HG03442 (cell line): Measurements from ENCODE around the gene PCK1.

Experiments used
- ATAC-seq: cut with Tn5 transposase; IDR thresholded peaks from one replicate; pipeline ENCODE4 v1.9.1; 2021; ENCODE audit warnings: mild to moderate bottlenecking, moderate library complexity; ENCODE audit not compliant: unreplicated experiment

The PCK1 gene

DNA sequence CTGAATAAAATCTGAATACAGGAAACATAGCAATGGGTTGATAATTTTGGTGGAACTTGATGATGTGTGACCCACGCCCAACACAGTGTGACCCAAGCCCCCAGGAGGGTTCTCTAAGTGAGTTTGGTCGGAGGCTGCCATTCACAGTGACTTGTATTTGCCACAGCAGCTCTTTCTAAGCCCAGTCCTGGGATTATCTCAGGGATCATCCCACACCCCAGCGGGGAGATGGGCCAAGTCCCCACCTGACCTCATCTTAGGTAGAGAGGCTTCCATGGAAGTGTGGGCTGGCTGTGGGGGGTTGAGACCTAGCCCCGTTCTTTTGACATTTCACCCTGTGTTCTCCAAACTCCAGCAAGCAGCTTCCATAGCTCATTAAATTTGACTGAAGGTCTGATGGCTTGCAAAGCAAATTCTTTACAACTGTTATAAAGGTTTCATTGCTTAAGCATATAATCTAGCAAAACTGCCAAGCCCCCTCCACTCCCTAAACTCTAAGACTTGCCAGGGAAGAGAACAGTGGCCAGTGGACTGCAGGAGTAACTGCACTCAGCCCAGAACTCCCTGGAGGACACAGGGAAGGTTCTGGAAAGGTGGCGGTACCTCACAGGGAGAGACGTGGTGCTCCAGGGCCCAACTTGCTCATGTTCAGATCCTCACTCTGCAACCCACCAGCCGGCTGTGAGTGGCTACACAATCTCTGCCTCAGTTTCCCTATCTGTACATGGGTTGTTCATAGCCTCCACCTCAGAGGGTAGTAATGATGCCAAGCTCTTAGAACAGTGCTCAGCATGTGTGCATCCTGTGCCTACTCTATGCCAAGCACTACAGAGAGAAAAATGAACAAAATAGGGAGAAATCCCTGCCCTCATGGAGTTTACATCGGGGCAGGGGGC lies 1.0 kb upstream of the PCK1 start:
- no peak for ATAC-seq

DNA sequence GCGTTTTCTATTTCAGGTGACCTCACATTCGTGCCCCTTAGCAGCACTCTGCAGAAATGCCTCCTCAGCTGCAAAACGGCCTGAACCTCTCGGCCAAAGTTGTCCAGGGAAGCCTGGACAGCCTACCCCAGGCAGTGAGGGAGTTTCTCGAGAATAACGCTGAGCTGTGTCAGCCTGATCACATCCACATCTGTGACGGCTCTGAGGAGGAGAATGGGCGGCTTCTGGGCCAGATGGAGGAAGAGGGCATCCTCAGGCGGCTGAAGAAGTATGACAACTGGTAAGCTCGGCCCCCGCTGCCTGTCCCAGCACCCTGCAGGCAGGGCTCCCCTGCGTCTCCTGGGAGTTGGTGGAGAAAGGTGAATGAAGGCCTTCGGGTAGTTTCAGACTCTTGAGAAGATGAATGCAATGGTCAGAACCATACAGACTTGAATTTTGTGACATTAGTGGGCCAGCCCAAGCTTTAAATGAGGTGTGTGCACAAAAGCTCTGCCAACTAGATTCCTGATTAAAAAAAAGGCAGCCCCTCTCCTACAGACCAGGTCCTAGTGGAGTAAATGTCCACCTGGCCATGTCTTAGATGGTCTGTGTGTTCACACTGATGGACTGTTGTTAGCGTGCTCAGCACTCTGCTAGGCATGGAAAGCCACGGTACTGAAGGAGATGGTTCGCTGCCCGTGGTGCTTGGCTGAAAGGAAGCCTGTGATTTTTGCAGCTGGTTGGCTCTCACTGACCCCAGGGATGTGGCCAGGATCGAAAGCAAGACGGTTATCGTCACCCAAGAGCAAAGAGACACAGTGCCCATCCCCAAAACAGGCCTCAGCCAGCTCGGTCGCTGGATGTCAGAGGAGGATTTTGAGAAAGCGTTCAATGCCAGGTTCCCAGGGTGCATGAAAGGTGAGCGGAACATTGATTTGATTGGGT lies 708 bp downstream of the PCK1 start:
- no peak for ATAC-seq

DNA sequence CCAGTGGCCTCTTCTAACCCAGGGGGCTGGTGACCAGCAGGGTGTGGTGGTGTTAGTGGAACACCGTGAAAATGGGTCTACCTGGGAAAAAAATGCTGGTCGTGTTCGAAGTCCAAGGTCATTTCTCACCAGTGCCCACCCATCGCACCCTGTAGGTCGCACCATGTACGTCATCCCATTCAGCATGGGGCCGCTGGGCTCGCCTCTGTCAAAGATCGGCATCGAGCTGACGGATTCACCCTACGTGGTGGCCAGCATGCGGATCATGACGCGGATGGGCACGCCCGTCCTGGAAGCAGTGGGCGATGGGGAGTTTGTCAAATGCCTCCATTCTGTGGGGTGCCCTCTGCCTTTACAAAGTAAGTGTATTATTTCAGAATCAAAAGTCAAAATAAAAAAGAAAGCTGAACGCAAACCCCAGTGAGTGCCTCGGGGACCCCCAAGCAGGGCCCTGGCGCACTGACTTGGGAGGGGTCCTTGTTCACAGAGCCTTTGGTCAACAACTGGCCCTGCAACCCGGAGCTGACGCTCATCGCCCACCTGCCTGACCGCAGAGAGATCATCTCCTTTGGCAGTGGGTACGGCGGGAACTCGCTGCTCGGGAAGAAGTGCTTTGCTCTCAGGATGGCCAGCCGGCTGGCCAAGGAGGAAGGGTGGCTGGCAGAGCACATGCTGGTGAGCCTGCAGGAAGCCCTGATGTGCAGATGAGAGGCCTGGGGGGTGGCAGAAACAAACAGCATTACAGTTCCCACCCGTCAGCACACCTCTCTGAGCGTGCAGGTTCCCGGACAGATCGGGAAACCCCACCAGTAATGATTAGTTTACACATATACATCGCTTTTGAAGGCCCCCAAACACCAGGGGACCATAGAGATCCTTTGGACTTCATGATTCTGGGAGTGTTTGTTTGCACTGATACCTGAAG lies 1.9 kb downstream of the PCK1 start:
- ATAC-seq = no peak

DNA sequence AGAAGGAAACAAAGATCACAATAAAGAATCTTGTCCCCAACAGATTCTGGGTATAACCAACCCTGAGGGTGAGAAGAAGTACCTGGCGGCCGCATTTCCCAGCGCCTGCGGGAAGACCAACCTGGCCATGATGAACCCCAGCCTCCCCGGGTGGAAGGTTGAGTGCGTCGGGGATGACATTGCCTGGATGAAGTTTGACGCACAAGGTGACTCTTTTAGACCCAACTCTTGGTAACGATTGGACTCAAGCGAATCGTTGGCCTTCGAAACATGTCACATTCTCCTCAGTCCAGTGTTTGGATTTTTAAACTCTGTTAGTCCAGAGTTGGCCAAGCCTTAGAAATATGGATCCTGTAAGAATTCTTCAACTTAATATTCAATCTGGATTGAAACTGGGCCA lies 2.6 kb downstream of the PCK1 start:
- no peak for ATAC-seq

DNA sequence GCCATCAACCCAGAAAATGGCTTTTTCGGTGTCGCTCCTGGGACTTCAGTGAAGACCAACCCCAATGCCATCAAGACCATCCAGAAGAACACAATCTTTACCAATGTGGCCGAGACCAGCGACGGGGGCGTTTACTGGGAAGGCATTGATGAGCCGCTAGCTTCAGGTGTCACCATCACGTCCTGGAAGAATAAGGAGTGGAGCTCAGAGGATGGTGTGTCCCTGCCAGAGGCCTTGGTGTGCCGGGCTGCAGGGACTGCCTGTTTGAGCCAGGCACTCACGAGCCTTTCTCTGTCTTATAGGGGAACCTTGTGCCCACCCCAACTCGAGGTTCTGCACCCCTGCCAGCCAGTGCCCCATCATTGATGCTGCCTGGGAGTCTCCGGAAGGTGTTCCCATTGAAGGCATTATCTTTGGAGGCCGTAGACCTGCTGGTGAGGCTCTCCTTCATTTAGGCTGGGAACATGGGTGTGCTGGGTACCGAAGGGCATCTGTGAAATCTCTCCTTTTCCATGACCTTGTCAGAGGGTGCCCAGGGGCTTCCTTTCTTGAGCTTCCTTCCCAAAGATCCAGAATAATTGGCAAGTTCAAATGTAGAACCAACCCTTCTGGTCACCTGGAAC lies 3.4 kb downstream of the PCK1 start:
- no peak for ATAC-seq

DNA sequence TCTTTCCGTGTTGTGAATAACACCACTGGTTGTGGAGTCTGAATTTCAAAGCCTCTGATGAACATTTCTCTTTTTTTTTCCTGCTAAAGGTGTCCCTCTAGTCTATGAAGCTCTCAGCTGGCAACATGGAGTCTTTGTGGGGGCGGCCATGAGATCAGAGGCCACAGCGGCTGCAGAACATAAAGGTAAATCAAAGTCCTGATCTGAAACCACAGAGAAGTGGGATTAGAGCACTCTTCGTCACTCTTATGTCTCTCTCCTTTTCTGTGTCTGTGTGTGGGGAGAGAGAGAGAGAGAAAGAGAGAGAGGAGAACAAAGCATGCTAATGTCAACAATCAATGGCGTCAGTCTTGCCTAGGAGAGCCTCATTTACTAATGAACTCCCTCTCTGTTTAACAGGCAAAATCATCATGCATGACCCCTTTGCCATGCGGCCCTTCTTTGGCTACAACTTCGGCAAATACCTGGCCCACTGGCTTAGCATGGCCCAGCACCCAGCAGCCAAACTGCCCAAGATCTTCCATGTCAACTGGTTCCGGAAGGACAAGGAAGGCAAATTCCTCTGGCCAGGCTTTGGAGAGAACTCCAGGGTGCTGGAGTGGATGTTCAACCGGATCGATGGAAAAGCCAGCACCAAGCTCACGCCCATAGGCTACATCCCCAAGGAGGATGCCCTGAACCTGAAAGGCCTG lies 4.2 kb downstream of the PCK1 start:
- ATAC-seq = no peak

DNA sequence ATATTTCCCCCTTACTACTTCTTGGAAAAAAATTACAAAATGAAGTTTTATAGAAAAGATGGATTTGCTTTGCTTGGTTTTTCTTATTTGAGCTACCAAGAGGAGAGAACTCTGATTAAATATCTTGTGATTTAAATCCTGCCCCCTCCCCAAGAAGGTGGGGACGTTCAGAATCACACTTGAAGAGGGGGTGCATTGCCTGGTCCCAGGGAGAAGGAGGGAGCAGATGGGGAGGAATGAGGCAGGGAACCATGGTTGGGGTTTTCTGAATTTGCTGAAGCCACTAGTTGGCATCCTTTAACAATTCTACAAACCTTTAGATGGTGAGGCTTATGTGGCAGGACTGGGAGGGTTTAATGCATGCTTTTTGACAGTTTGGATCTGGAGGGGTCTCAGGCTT lies 5.5 kb downstream of the PCK1 start:
- ATAC-seq = no peak

DNA sequence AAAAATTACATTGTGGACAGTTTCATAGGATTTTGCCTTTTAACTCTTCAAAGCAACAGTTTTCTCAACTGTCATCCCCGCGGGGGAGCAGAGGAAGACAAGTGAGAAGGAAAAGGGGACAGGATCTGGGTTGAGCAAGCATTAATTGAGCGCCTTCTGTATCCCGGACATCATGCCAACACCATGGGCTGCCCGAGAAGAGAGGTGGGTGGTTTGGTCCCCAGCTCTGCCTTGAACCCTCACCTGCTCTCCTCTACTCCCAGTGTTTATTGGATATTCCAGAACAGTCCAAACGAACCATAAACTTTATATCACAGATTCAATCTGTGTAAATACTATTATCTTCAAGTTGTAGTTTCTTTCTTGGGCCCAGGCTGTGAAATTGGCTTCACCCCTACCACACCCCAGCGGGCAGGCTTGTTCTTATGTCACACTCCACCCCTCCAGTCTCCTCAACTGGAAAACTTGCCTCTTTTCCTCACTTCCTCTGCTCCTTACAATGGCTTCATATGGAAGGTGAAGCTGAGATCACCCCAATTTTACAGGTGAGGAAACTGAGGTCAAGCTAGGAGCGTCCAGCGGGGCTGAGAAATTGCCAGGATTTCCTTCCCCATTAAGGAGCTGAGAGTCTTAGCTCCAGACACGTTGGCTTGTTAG lies 6.0 kb downstream of the PCK1 start:
- no peak for ATAC-seq

DNA sequence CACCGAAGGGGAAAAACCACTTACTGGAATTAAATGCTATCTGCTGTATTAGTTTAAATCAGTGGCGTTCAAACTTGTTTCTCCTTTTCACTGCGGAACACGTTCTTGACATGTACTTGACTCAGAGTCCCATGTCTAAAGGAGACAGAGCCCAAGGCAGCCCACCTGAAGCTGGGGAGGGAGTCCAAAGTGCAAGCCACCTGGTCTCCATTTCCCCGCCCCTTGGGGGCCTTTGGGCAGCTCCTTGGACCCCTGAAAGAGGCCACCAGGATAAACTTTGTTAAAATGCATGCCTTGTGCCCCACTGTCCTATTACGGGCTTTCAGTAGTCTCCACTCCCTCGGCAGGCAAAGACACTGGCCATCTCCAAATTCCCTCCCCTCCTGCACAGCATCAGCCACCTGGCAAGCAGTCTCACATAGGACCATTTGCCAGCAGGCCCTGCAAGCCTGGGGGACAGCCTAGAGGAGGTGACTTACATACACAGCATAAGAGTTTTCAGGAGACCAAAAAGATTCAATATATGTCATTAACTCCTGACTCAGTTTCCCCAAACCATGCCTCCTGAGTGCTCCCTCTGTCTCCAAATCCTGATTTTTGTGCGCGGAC lies 6.7 kb downstream of the PCK1 start:
- ATAC-seq = no peak

DNA sequence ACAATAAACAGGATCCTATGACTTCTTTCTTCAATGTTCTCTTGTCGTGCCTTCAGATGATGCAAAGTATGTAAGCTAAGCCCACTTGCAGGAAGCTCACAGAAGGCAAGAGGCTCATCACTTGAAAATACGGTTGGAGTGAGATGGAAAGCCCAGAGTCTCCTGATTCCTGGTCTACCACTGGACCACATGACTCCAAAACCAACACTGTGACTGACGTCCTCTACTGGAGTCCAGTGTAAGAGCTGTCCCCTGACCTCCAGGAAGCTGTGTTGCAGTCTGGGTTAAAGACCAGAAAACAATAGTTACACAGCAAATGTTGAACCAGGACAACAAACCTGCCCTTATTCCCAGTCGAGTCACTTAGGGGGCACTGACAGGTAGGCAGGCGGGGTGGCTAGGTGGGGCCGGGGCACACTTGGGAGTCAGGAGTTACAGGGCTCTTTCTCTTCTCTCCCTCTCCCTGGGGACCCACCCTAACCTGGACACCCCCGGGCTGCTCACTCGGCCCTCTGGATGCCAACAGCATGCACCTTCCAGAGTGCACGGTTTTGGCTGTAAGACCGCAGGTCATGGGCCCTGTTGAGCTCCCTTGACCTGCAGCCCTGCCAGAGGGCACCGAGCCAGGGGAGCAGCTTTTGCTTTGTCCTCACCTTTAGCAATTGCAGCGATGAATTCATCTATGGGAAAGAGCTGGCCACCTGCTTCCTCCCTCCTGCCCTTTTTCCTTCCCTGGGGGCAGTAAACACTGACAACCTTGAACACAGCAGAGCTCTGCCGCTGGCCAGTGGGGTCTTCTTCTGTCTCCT lies 7.4 kb downstream of the PCK1 start:
- ATAC-seq = no peak

DNA sequence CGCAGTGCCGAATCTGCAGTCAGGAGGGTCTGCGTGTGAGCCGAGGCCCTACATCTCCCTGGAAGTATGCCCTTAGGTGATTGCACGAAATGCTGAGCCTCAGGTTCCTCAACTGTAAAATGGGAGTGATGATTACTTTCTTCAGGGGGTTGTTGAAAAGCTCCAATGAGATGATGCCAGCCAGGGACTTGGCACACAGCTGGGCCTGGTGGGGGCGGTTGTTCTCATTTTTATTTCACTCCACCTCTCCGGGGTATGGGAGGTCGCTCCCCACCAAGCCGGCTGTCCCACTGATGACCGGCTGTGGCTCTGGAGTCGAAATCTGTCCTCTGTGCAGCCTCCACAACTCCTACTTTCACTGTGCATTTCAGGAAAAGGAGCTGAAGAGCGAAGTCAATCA lies 8.1 kb downstream of the PCK1 start:
- no peak for ATAC-seq

DNA sequence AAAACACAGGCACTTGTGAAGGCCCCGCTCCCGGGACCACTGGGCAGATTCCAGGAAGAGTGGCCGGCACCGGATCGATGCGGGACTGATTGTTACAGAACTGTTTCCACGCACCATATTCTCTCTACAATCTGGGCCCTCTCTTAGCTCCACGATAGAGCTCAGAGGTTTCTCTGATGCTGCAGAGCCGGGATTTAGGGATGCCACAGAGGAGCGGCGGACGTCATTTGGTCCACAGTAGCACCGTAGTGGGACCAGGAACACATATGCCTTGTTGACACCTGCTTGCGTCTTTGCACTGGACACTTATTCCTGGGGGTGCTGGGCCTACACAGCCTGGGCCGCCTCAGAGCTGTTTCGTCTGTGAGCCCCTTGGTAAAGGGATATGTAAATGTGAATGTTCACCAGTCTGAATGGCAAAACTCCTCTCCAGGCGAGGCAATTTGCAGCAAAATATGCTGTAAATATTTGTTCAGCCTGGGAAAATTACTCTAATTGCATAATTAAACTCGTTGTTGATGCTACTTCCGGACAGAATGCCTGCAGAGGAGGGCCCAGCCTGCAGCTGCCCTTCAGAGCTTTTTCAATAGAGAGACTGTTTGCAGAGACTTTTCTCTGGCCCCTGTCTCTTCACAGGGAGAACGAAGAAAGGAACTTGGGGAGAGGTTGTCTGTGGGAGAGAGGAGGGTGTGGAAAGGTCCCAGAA lies 9.4 kb downstream of the PCK1 start:
- no peak for ATAC-seq

DNA sequence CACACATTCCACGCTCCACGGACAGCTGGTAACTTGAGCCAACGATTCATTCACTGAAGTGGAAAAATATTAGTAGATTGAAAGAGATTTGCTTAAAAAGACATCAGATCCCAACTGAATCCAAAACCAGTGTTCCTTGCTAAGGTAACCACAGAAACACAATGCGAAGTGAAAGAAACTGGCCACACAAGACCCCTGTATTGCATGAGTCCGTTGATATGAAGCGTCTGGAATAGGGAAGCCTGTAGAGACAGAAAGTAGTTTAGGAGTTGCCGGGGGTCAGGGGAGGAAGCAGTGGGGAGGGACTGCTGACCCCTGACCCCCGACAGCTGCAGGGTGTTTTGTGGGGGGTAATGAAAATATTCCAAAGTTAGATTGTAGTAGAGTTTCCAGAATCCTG lies 10.0 kb downstream of the PCK1 start:
- ATAC-seq = no peak

DNA sequence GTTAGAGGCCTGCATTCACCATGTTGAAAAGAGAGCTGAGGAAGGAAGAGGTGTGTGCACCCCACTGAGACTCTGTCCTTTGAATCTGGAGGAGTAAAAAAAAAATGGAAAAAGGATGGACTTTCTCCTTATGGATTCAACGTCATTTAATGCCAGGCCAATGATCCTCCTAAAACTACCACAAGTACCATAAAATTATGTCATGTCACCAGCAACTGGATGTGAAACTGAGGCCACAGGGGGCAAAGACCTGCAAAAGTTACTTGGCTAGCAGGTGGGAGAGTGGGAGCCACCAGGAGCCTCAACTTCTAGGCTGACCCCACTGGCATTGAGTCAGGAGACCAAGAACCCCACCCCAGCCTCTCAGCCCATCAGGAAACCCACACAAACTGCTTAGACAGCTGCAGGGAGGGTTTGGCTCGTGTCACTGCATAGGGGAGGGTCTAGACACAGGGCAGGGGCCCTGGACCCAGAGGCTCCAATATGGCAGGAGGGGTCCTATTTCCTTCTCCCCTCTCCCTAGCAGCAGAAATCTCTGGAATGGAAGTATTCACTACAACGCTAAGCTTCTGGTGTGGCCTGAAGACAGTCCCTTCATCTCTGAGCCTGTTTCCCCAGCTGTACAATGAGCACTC lies 11.0 kb downstream of the PCK1 start:
- ATAC-seq = no peak

DNA sequence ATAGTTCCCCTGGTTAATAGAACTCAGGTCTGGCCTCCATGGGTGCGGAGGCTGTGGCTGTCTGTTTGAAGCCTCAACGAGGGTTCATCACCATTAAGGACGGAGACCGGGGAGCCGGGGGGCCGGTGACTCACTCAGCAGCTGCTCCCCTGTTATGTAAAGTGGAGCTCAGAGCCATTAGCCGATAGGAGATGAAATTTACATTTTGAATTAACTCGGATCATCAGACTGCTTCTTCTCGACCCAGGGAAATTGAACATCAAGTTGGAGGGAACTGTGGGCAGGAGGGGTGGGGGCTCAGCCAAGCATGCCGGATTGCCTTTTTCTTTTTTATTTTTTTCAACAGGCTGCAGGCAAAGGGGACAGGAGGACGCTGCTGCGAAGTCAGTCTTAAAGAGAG lies 12.3 kb downstream of the PCK1 start:
- no peak for ATAC-seq

DNA sequence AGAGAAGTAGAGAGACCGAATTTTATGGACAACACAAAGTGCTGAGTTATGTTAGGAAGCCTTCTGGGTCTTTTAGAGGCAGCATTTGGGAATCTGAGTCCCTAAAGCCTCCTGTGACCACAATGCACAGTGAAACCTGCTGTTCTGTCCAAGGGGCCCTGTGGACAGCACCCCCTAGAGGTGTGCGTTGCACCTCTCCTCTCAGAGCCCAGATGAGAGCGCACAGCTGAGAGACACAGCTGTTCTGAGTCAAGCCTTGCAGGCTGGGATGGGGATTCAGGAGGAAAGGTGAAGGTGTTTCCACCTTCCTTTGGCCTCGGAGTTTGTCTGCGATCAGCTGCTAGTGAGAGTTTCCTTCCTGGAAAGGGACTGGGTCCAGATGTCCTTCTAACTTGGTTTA lies 13.0 kb downstream of the PCK1 start:
- no peak for ATAC-seq

DNA sequence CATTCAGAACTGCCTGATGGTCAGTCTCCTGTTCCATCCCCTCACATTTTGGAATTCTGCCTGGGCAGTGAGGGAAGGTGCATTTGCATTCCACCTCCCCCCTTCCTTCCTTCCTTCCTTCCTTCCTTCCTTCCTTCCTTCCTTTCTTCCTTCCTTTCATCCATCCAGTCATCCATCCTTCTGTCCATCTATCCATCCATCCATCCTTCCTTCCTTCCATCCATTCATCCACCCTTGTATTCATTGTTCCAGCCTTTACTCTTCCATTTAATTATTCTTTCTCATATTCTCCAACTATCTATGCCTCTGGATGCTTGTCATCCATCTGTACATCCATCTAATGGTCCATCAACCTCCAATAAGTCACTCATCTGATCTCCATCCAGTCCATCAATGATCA lies 14.0 kb downstream of the PCK1 start:
- no peak for ATAC-seq
